ENCODE measurements around the gene TP53RK.

- TF ChIP-seq POLR2AphosphoS5 (IDR thresholded peaks at IDR 0.05; ENCODE audit: low read depth, low read length) (no peak), RXRA (IDR thresholded peaks at IDR 0.05; ENCODE audit: borderline replicate concordance, low read depth) (no peak), RCOR1 (IDR thresholded peaks at IDR 0.05; ENCODE audit: low read length) (no peak), SMC3 (IDR thresholded peaks at IDR 0.05; ENCODE audit: low read depth, low read length) (no peak), EZH2phosphoT487 (IDR thresholded peaks at IDR 0.05; ENCODE audit: borderline replicate concordance, low read depth) (no peak), USF2 (IDR thresholded peaks at IDR 0.05; ENCODE audit: borderline replicate concordance, low read depth, low read length) (no peak)
- TF ChIP-seq, protein P1, sequence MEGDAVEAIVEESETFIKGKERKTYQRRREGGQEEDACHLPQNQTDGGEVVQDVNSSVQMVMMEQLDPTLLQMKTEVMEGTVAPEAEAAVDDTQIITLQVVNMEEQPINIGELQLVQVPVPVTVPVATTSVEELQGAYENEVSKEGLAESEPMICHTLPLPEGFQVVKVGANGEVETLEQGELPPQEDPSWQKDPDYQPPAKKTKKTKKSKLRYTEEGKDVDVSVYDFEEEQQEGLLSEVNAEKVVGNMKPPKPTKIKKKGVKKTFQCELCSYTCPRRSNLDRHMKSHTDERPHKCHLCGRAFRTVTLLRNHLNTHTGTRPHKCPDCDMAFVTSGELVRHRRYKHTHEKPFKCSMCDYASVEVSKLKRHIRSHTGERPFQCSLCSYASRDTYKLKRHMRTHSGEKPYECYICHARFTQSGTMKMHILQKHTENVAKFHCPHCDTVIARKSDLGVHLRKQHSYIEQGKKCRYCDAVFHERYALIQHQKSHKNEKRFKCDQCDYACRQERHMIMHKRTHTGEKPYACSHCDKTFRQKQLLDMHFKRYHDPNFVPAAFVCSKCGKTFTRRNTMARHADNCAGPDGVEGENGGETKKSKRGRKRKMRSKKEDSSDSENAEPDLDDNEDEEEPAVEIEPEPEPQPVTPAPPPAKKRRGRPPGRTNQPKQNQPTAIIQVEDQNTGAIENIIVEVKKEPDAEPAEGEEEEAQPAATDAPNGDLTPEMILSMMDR (IDR thresholded peaks at IDR 0.05) = no peak
- TF ChIP-seq, protein P2, sequence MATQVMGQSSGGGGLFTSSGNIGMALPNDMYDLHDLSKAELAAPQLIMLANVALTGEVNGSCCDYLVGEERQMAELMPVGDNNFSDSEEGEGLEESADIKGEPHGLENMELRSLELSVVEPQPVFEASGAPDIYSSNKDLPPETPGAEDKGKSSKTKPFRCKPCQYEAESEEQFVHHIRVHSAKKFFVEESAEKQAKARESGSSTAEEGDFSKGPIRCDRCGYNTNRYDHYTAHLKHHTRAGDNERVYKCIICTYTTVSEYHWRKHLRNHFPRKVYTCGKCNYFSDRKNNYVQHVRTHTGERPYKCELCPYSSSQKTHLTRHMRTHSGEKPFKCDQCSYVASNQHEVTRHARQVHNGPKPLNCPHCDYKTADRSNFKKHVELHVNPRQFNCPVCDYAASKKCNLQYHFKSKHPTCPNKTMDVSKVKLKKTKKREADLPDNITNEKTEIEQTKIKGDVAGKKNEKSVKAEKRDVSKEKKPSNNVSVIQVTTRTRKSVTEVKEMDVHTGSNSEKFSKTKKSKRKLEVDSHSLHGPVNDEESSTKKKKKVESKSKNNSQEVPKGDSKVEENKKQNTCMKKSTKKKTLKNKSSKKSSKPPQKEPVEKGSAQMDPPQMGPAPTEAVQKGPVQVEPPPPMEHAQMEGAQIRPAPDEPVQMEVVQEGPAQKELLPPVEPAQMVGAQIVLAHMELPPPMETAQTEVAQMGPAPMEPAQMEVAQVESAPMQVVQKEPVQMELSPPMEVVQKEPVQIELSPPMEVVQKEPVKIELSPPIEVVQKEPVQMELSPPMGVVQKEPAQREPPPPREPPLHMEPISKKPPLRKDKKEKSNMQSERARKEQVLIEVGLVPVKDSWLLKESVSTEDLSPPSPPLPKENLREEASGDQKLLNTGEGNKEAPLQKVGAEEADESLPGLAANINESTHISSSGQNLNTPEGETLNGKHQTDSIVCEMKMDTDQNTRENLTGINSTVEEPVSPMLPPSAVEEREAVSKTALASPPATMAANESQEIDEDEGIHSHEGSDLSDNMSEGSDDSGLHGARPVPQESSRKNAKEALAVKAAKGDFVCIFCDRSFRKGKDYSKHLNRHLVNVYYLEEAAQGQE (IDR thresholded peaks at IDR 0.05; ENCODE audit: low read depth, low read length) = no peak
- TF ChIP-seq, protein P3, sequence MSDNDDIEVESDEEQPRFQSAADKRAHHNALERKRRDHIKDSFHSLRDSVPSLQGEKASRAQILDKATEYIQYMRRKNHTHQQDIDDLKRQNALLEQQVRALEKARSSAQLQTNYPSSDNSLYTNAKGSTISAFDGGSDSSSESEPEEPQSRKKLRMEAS (IDR thresholded peaks at IDR 0.05; ENCODE audit: low read depth) = no peak
Observed at GRCh38 chr20:46674253-46675083, 14.8 kb downstream of the TP53RK start.
